ENCODE measurements around the gene SH3PXD2B. TPM values are rescaled to one million over a fixed set of nuclear protein-coding genes. Genes with fewer than 3 reads are reported as not detected.

SH3PXD2B gene
- total RNA-seq, 1 experiment from 2014 or later = 64.1 TPM

- TF ChIP-seq, protein P1, sequence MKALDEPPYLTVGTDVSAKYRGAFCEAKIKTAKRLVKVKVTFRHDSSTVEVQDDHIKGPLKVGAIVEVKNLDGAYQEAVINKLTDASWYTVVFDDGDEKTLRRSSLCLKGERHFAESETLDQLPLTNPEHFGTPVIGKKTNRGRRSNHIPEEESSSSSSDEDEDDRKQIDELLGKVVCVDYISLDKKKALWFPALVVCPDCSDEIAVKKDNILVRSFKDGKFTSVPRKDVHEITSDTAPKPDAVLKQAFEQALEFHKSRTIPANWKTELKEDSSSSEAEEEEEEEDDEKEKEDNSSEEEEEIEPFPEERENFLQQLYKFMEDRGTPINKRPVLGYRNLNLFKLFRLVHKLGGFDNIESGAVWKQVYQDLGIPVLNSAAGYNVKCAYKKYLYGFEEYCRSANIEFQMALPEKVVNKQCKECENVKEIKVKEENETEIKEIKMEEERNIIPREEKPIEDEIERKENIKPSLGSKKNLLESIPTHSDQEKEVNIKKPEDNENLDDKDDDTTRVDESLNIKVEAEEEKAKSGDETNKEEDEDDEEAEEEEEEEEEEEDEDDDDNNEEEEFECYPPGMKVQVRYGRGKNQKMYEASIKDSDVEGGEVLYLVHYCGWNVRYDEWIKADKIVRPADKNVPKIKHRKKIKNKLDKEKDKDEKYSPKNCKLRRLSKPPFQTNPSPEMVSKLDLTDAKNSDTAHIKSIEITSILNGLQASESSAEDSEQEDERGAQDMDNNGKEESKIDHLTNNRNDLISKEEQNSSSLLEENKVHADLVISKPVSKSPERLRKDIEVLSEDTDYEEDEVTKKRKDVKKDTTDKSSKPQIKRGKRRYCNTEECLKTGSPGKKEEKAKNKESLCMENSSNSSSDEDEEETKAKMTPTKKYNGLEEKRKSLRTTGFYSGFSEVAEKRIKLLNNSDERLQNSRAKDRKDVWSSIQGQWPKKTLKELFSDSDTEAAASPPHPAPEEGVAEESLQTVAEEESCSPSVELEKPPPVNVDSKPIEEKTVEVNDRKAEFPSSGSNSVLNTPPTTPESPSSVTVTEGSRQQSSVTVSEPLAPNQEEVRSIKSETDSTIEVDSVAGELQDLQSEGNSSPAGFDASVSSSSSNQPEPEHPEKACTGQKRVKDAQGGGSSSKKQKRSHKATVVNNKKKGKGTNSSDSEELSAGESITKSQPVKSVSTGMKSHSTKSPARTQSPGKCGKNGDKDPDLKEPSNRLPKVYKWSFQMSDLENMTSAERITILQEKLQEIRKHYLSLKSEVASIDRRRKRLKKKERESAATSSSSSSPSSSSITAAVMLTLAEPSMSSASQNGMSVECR (CRISPR knock-in tag; IDR thresholded peaks at IDR 0.05; ENCODE audit: borderline replicate concordance) = 0 out of 2 replicates have a peak, but pooled peaks have one; percentile 37
- no peak for TF ChIP-seq MYBL2 (CRISPR knock-in tag; IDR thresholded peaks at IDR 0.05)
Measured at GRCh38 chr5:172453986-172454357, 353 bp downstream of the SH3PXD2B start (continued).

DNA sequence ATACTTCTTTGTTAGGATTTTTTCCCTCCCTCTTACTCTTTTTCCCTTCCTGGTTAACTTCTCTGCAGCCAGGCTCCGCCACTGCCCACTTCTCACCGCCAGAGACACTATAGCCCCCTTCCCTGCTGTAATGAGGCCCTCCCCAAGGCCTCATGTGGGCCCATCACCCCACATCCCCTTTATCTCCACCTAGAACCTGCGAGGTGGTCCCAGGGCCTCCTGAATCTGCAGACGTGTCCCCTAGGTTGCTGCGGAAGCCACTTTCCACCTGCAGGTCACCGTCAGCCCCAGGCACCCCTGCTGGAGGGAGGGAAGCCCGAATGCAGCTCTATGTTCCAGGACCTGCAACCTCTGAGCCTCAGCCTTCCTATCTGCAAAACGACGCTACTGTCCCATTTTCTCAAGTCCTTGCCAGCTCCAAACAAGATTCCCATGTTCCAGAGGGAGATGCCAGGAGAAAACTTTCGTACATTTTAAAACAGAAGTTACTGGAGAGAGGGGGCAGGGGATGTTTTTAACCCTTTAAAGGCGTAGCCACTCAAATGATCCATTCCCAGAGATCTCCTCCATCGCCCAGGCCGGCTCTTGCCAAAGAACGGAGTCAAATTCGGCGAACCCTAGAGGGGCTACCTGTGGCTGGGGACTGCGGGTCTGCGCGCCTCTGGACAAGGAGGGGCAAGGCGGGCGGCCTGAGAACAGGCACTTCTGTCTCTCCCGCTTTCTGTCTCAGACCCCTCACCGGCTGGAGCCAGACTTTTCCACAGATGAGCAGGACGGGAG, 929 bp downstream of the SH3PXD2B start:
- H3K4me1 Mint-ChIP-seq = peaks cover 59% of the 10 kb centered on the region
- H3K4me3 Mint-ChIP-seq = peak overlapping the region; percentile 90
- H3K27ac Mint-ChIP-seq = peak overlapping the region; percentile 73
- ChIA-PET POLR2A (interaction anchor here (0.7 kb wide), 1 partner anchor 180 kb away, joined by 4 read pairs; no protein-coding TSS in a partner anchor), CTCF (interaction anchor here (0.6 to 5.5 kb wide), 12 partner anchors 7 to 290 kb away, joined by 3 to 97 read pairs (median 6); no protein-coding TSS in a partner anchor)
- H3K36me3 Mint-ChIP-seq = no peaks in the 10 kb centered on the region; the same call in 1 of the 2 replicates
- no peaks in the 10 kb centered on the region for H3K9me3 Mint-ChIP-seq
- peaks cover 7% of the 10 kb centered on the region for H3K27me3 Mint-ChIP-seq (ENCODE audit: low read depth)
- peak; percentile 58 for ATAC-seq
- peak; percentile 66 for DNase-seq (ENCODE audit: low spot score)
- peak; percentile 45; the same call in 1 of the 2 replicates for TF ChIP-seq ZNF121 (CRISPR knock-in tag; IDR thresholded peaks at IDR 0.05)
- TF ChIP-seq, protein P2, sequence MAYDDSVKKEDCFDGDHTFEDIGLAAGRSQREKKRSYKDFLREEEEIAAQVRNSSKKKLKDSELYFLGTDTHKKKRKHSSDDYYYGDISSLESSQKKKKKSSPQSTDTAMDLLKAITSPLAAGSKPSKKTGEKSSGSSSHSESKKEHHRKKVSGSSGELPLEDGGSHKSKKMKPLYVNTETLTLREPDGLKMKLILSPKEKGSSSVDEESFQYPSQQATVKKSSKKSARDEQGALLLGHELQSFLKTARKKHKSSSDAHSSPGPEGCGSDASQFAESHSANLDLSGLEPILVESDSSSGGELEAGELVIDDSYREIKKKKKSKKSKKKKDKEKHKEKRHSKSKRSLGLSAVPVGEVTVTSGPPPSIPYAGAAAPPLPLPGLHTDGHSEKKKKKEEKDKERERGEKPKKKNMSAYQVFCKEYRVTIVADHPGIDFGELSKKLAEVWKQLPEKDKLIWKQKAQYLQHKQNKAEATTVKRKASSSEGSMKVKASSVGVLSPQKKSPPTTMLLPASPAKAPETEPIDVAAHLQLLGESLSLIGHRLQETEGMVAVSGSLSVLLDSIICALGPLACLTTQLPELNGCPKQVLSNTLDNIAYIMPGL (CRISPR knock-in tag; IDR thresholded peaks at IDR 0.05) = no peak
- TF ChIP-seq IRF1 (CRISPR knock-in tag; IDR thresholded peaks at IDR 0.05) = no peak
- TF ChIP-seq, protein P3, sequence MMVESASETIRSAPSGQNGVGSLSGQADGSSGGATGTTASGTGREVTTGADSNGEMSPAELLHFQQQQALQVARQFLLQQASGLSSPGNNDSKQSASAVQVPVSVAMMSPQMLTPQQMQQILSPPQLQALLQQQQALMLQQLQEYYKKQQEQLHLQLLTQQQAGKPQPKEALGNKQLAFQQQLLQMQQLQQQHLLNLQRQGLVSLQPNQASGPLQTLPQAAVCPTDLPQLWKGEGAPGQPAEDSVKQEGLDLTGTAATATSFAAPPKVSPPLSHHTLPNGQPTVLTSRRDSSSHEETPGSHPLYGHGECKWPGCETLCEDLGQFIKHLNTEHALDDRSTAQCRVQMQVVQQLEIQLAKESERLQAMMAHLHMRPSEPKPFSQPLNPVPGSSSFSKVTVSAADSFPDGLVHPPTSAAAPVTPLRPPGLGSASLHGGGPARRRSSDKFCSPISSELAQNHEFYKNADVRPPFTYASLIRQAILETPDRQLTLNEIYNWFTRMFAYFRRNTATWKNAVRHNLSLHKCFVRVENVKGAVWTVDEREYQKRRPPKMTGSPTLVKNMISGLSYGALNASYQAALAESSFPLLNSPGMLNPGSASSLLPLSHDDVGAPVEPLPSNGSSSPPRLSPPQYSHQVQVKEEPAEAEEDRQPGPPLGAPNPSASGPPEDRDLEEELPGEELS (CRISPR knock-in tag; IDR thresholded peaks at IDR 0.05) = 0 out of 2 replicates have a peak, but pooled peaks have one; percentile 8
- no peak for TF ChIP-seq GRHL2 (CRISPR knock-in tag; IDR thresholded peaks at IDR 0.05; ENCODE audit: insufficient replicate concordance, severe bottlenecking)
- peak; percentile 86 for TF ChIP-seq GTF2I (CRISPR knock-in tag; conservative IDR thresholded peaks at IDR 0.05)
- TF ChIP-seq SMAD3 (CRISPR knock-in tag; IDR thresholded peaks at IDR 0.05; ENCODE audit: borderline replicate concordance) = no peak
- no peak for TF ChIP-seq RELA (CRISPR knock-in tag; IDR thresholded peaks at IDR 0.05; ENCODE audit: borderline replicate concordance)
- TF ChIP-seq NFYB (CRISPR knock-in tag; conservative IDR thresholded peaks at IDR 0.05; ENCODE audit: low read depth) = no peak
- TF ChIP-seq HMGA2 (CRISPR knock-in tag; IDR thresholded peaks at IDR 0.05) = no peak
- no peak for TF ChIP-seq ZNF423 (CRISPR knock-in tag; IDR thresholded peaks at IDR 0.05)
- TF ChIP-seq ZBTB21 (CRISPR knock-in tag; IDR thresholded peaks at IDR 0.05; ENCODE audit: borderline replicate concordance) = no peak
- no peak for TF ChIP-seq AFF4 (CRISPR knock-in tag; IDR thresholded peaks at IDR 0.05; ENCODE audit: borderline replicate concordance)
- no peak for TF ChIP-seq GABPB1 (CRISPR knock-in tag; IDR thresholded peaks at IDR 0.05)
- TF ChIP-seq USF2 (CRISPR knock-in tag; IDR thresholded peaks at IDR 0.05) = no peak
